Measurements from ENCODE around the gene FNDC11. TPM values are rescaled to one million over a fixed set of nuclear protein-coding genes. Genes with fewer than 3 reads are reported as not detected.

The FNDC11 gene
- total RNA-seq, 3 donors from 2014 or later (not counting 1 experiment from before 2014, with no cell fraction given): 0.19 to 0.75 (median 0.25) TPM

GRCh38 chr20:63505723-63506122 lies 48.2 kb upstream of the FNDC11 start:
- H3K4me3 Mint-ChIP-seq: no peak overlapping the region
- ATAC-seq: no peak
- no peak for DNase-seq
- Histone ChIP-seq H3K36me3 (ENCODE audit: control insufficient read depth, insufficient read depth, low read length) (no peaks in the 10 kb centered on the region), H3K4me1 (ENCODE audit: control insufficient read depth, insufficient read depth, low read length) (no peaks in the 10 kb centered on the region), H3K27ac (ENCODE audit: low read length) (no peak overlapping the region), H3K9me3 (ENCODE audit: control insufficient read depth, insufficient read depth, low read length) (peaks cover 3% of the 10 kb centered on the region), H3K4me3 (ENCODE audit: low read length) (no peak overlapping the region), H3K27me3 (ENCODE audit: control insufficient read depth, insufficient read depth, low read length) (peaks cover under 1% of the 10 kb centered on the region)
- no peaks in the 10 kb centered on the region for H3K36me3 Mint-ChIP-seq
- H3K27ac Mint-ChIP-seq: no peak overlapping the region
- intact Hi-C loops (cut with micrococcal nuclease): no loop called here
- peaks cover 15 to 26% of the 10 kb centered on the region in 2 donors for H3K27me3 Mint-ChIP-seq (ENCODE audit: low read depth in 2 of 2)
- H3K9me3 Mint-ChIP-seq: no peaks in the 10 kb centered on the region
- no peak for TF ChIP-seq CTCF (IDR thresholded peaks at IDR 0.05)
- 74% methylated on average over 12 of the region's 12 CpGs for WGBS (ENCODE audit: insufficient coverage)
- no peaks in the 10 kb centered on the region for H3K4me1 Mint-ChIP-seq

- Mint-ChIP-seq H3K27me3 (ENCODE audit: low read depth in 2 of 2) (peaks cover 16 to 31% of the 10 kb centered on the region in 2 donors), H3K36me3 (no peaks in the 10 kb centered on the region), H3K4me1 (no peaks in the 10 kb centered on the region), H3K4me3 (no peak overlapping the region), H3K9me3 (no peaks in the 10 kb centered on the region), H3K27ac (no peak overlapping the region)
- no peaks in the 10 kb centered on the region for H3K36me3 ChIP-seq (ENCODE audit: control insufficient read depth, insufficient read depth, low read length)
- peaks cover 3% of the 10 kb centered on the region for H3K27me3 ChIP-seq (ENCODE audit: control insufficient read depth, insufficient read depth, low read length)
- H3K27ac ChIP-seq (ENCODE audit: low read length): no peak overlapping the region
- H3K4me1 ChIP-seq (ENCODE audit: control insufficient read depth, insufficient read depth, low read length): no peaks in the 10 kb centered on the region
- H3K9me3 ChIP-seq (ENCODE audit: control insufficient read depth, insufficient read depth, low read length): peaks cover 3% of the 10 kb centered on the region
- H3K4me3 ChIP-seq (ENCODE audit: low read length): no peak overlapping the region
- ATAC-seq: no peak
- TF ChIP-seq CTCF (IDR thresholded peaks at IDR 0.05): no peak
- WGBS (ENCODE audit: insufficient coverage): 91% methylated on average over 30 of the region's 30 CpGs
- intact Hi-C loops (cut with micrococcal nuclease): no loop called here
- no peak for DNase-seq
Observed at GRCh38 chr20:63507083-63507743, 46.7 kb upstream of the FNDC11 start.

GRCh38 chr20:63508072-63508768 lies 45.7 kb upstream of the FNDC11 start:
- Histone ChIP-seq H3K27me3 (ENCODE audit: control insufficient read depth, insufficient read depth, low read length) (peaks cover 11% of the 10 kb centered on the region), H3K36me3 (ENCODE audit: control insufficient read depth, insufficient read depth, low read length) (no peaks in the 10 kb centered on the region), H3K4me3 (ENCODE audit: low read length) (no peak overlapping the region), H3K9me3 (ENCODE audit: control insufficient read depth, insufficient read depth, low read length) (peaks cover 3% of the 10 kb centered on the region), H3K4me1 (ENCODE audit: control insufficient read depth, insufficient read depth, low read length) (no peaks in the 10 kb centered on the region), H3K27ac (ENCODE audit: low read length) (no peak overlapping the region)
- TF ChIP-seq CTCF (IDR thresholded peaks at IDR 0.05): no peak
- Mint-ChIP-seq H3K27ac (no peak overlapping the region), H3K4me3 (no peak overlapping the region), H3K9me3 (no peaks in the 10 kb centered on the region), H3K27me3 (ENCODE audit: low read depth in 2 of 2) (peaks cover 26 to 41% of the 10 kb centered on the region in 2 donors), H3K4me1 (no peaks in the 10 kb centered on the region), H3K36me3 (no peaks in the 10 kb centered on the region)
- ATAC-seq (no peak), DNase-seq (no peak)
- WGBS (ENCODE audit: insufficient coverage): 79% methylated on average over 32 of the region's 33 CpGs
- intact Hi-C loops (cut with micrococcal nuclease): no loop called here
